Mucosa of stomach (tissue), 1 donor: ENCODE data around the gene SPATS2L.

Experiments
- H3K27me3 ChIP-seq: one replicate; pipeline ENCODE4 v1.7.0; 2013; ENCODE audit warnings: mild to moderate bottlenecking, low read length; ENCODE audit not compliant: control insufficient read depth, insufficient read depth
- H3K36me3 ChIP-seq: one replicate; pipeline ENCODE4 v1.7.0; 2013; ENCODE audit warnings: low read length; ENCODE audit not compliant: control insufficient read depth, insufficient read depth
- H3K4me1 ChIP-seq: one replicate; pipeline ENCODE4 v1.7.0; 2013; ENCODE audit warnings: mild to moderate bottlenecking, low read length; ENCODE audit not compliant: control insufficient read depth, insufficient read depth
- H3K4me3 ChIP-seq: one replicate; pipeline ENCODE4 v1.7.0; 2013; ENCODE audit warnings: low read length
- H3K9ac ChIP-seq: one replicate; pipeline ENCODE4 v1.7.0; 2013; ENCODE audit warnings: mild to moderate bottlenecking, low read length, moderate library complexity
- H3K9me3 ChIP-seq: one replicate; pipeline ENCODE4 v1.7.0; 2013; ENCODE audit warnings: mild to moderate bottlenecking, low read length, moderate library complexity; ENCODE audit not compliant: control insufficient read depth
- donor health status: Pancreatic carcinoma.

The SPATS2L gene

GRCh38 chr2:200461846-200462710 lies 155.6 kb downstream of the SPATS2L start:
- no peak overlapping the region for H3K4me3 ChIP-seq
- H3K36me3 ChIP-seq: peaks cover 5% of the 10 kb centered on the region
- no peaks in the 10 kb centered on the region for H3K4me1 ChIP-seq
- H3K27me3 ChIP-seq: no peaks in the 10 kb centered on the region
- no peak overlapping the region for H3K9ac ChIP-seq
- H3K9me3 ChIP-seq: no peaks in the 10 kb centered on the region

GRCh38 chr2:200463452-200463851 lies 157.0 kb downstream of the SPATS2L start:
- H3K27me3 ChIP-seq: no peaks in the 10 kb centered on the region
- H3K4me3 ChIP-seq: no peak overlapping the region
- no peaks in the 10 kb centered on the region for H3K9me3 ChIP-seq
- no peak overlapping the region for H3K9ac ChIP-seq
- peaks cover 12% of the 10 kb centered on the region for H3K36me3 ChIP-seq
- no peaks in the 10 kb centered on the region for H3K4me1 ChIP-seq

- no peaks in the 10 kb centered on the region for H3K4me1 ChIP-seq
- no peaks in the 10 kb centered on the region for H3K27me3 ChIP-seq
- H3K36me3 ChIP-seq: peaks cover 19% of the 10 kb centered on the region
- H3K9me3 ChIP-seq: no peaks in the 10 kb centered on the region
- H3K4me3 ChIP-seq: no peak overlapping the region
- no peak overlapping the region for H3K9ac ChIP-seq
Observed at GRCh38 chr2:200466425-200467418, 160.2 kb downstream of the SPATS2L start.

GRCh38 chr2:200467806-200468681 lies 161.6 kb downstream of the SPATS2L start:
- Histone ChIP-seq H3K4me3 (no peak overlapping the region), H3K27me3 (no peaks in the 10 kb centered on the region), H3K9me3 (no peaks in the 10 kb centered on the region), H3K4me1 (no peaks in the 10 kb centered on the region), H3K9ac (no peak overlapping the region), H3K36me3 (peaks cover 14% of the 10 kb centered on the region)

GRCh38 chr2:200469708-200470211 lies 163.3 kb downstream of the SPATS2L start:
- Histone ChIP-seq H3K4me1 (no peaks in the 10 kb centered on the region), H3K27me3 (no peaks in the 10 kb centered on the region), H3K9me3 (no peaks in the 10 kb centered on the region), H3K9ac (no peak overlapping the region), H3K4me3 (no peak overlapping the region), H3K36me3 (peaks cover 14% of the 10 kb centered on the region)

GRCh38 chr2:200470230-200470629 lies 163.7 kb downstream of the SPATS2L start:
- Histone ChIP-seq H3K36me3 (peaks cover 14% of the 10 kb centered on the region), H3K27me3 (no peaks in the 10 kb centered on the region), H3K4me1 (no peaks in the 10 kb centered on the region), H3K9ac (no peak overlapping the region), H3K4me3 (no peak overlapping the region), H3K9me3 (no peaks in the 10 kb centered on the region)

- Histone ChIP-seq H3K4me1 (no peaks in the 10 kb centered on the region), H3K36me3 (peaks cover 14% of the 10 kb centered on the region), H3K27me3 (no peaks in the 10 kb centered on the region), H3K9me3 (no peaks in the 10 kb centered on the region), H3K4me3 (no peak overlapping the region), H3K9ac (no peak overlapping the region)
Observed at GRCh38 chr2:200471324-200471848, 164.9 kb downstream of the SPATS2L start.

GRCh38 chr2:200471928-200472645 lies 165.6 kb downstream of the SPATS2L start:
- Histone ChIP-seq H3K9me3 (no peaks in the 10 kb centered on the region), H3K4me1 (no peaks in the 10 kb centered on the region), H3K4me3 (no peak overlapping the region), H3K9ac (no peak overlapping the region), H3K27me3 (no peaks in the 10 kb centered on the region), H3K36me3 (peaks cover 14% of the 10 kb centered on the region)

- Histone ChIP-seq H3K9ac (no peak overlapping the region), H3K36me3 (peaks cover 12% of the 10 kb centered on the region), H3K9me3 (no peaks in the 10 kb centered on the region), H3K4me1 (no peaks in the 10 kb centered on the region), H3K4me3 (no peak overlapping the region), H3K27me3 (no peaks in the 10 kb centered on the region)
Observed at GRCh38 chr2:200472853-200473464, 166.5 kb downstream of the SPATS2L start.

GRCh38 chr2:200475795-200476194 lies 169.3 kb downstream of the SPATS2L start:
- no peaks in the 10 kb centered on the region for H3K27me3 ChIP-seq
- H3K9me3 ChIP-seq: no peaks in the 10 kb centered on the region
- no peak overlapping the region for H3K9ac ChIP-seq
- peaks cover 6% of the 10 kb centered on the region for H3K36me3 ChIP-seq
- H3K4me1 ChIP-seq: no peaks in the 10 kb centered on the region
- no peak overlapping the region for H3K4me3 ChIP-seq
